Measurements from ENCODE around the gene ZNF254.

- TF ChIP-seq POLR2A (IDR thresholded peaks at IDR 0.05): no peak
- no peak for TF ChIP-seq CTCF (IDR thresholded peaks at IDR 0.05)
Observed at GRCh38 chr19:24140591-24140990, 53.6 kb downstream of the ZNF254 start.

Measured in vagina (tissue), 2 donors.